Upper lobe of left lung (tissue), 6 donors: ENCODE measurements around the gene JPT2. TPM values are rescaled to one million over a fixed set of nuclear protein-coding genes. Genes with fewer than 3 reads are reported as not detected.

Source experiments
- ATAC-seq, 2 donors: fragments of 200-7000 bp; cut with Tn5 transposase; one replicate each; pipeline ENCODE4 v1.9.1; 2022; ENCODE audit warnings: mild to moderate bottlenecking in 2 of 2, moderate library complexity in 2 of 2; ENCODE audit not compliant: low FRiP score in 2 of 2
- DNase-seq, 2 donors: peaks; one replicate each; pipeline ENCODE4 v3.0.0-alpha.2; 2019 to 2020
- H3K27ac ChIP-seq, 4 donors: fragments of 200-600 bp; sonication (generic); one replicate each; pipeline ENCODE4 v1.5.1; 2016 to 2019
- H3K27me3 ChIP-seq, 4 donors: fragments of 200-600 bp; sonication (generic); one replicate each; pipeline ENCODE4 v1.5.1; 2017 to 2019
- H3K36me3 ChIP-seq, 4 donors: fragments of 200-600 bp; sonication (generic); one replicate each; pipeline ENCODE4 v1.5.1; 2016 to 2019
- H3K4me1 ChIP-seq, 4 donors: fragments of 200-600 bp; sonication (generic); one replicate each; pipeline ENCODE4 v1.5.1; 2018 to 2019
- H3K4me3 ChIP-seq, 4 donors: fragments of 200-600 bp; sonication (generic); one replicate each; pipeline ENCODE4 v1.5.1; 2017 to 2019; ENCODE audit warnings: mild to moderate bottlenecking in 2 of 4, moderate library complexity in 1 of 4
- H3K9me3 ChIP-seq, 4 donors: fragments of 200-600 bp; sonication (generic); one replicate each; pipeline ENCODE4 v1.5.1; 2018 to 2019
- CTCF ChIP-seq, 6 experiments: fragments of 450-650 bp in 4 of 6; fragments of 200-600 bp in 2 of 6; sonication (generic) in 2 of 6; IDR thresholded peaks; one replicate each; pipeline ENCODE4 v1.5.1; 2016 to 2019; ENCODE audit warnings: antibody characterized with exemption in 6 of 6
- EP300 ChIP-seq, 4 donors: sonication (generic); formaldehyde crosslinking; IDR thresholded peaks; one replicate each; pipeline ENCODE4 v1.5.1; 2017; ENCODE audit warnings: antibody characterized with exemption in 4 of 4, control low read depth in 2 of 4
- POLR2A ChIP-seq, 4 donors: fragments of 450-650 bp; IDR thresholded peaks; one replicate each; pipeline ENCODE4 v1.5.1; 2016 to 2017; ENCODE audit warnings: antibody characterized with exemption in 4 of 4, mild to moderate bottlenecking in 2 of 4
- POLR2AphosphoS5 ChIP-seq, 2 donors: sonication (generic); formaldehyde crosslinking; IDR thresholded peaks; one replicate each; pipeline ENCODE4 v1.5.1; 2017; ENCODE audit warnings: antibody characterized with exemption in 2 of 2
- whole genome bisulfite sequencing, 2 donors: methylation state at CpG; one replicate each; pipeline ENCODE4 v1.1.5; 2017 to 2018; 5-methylcytosine and 5-hydroxymethylcytosine counted together
- total RNA-seq, 6 donors: library from RNA; depleted of rRNA in 4 of 6; stranded (reverse); fragments of >200 nt in 4 of 6; gene quantifications; one replicate each; pipeline versions ENCODE4 v1.1.0 to v1.2.1, GENCODE V29; 2016 to 2021
- donor health status: DM: no; HTN: no; CAD: no; lungs with moderate emphysema.
- donor health status: DM: no; HTN: yes; CAD: no; lungs with severe emphysema.

JPT2 gene
- total RNA-seq, 6 donors from 2014 or later, result 15.8 to 60.5 (median 38.3) TPM

GRCh38 chr16:1690810-1691209 is 12.7 kb downstream of the JPT2 start:
- TF ChIP-seq POLR2A (IDR thresholded peaks at IDR 0.05) (no peak), POLR2AphosphoS5 (IDR thresholded peaks at IDR 0.05) (no peak), CTCF (IDR thresholded peaks at IDR 0.05) (no peak), EP300 (IDR thresholded peaks at IDR 0.05) (no peak)
- no peak for ATAC-seq
- no peaks in the 10 kb centered on the region for H3K9me3 ChIP-seq
- peaks cover 5 to 75% (median 41%) of the 10 kb centered on the region in 4 donors for H3K36me3 ChIP-seq
- no peaks in the 10 kb centered on the region for H3K27me3 ChIP-seq
- no peak for DNase-seq
- 91 to 100% methylated on average over 1 of the region's 1 CpG for WGBS, 2 donors
- H3K4me1 ChIP-seq, result peaks cover 0 to 7% (median 2%) of the 10 kb centered on the region in 4 donors
- no peak overlapping the region for H3K27ac ChIP-seq
- H3K4me3 ChIP-seq, result no peak overlapping the region

DNA sequence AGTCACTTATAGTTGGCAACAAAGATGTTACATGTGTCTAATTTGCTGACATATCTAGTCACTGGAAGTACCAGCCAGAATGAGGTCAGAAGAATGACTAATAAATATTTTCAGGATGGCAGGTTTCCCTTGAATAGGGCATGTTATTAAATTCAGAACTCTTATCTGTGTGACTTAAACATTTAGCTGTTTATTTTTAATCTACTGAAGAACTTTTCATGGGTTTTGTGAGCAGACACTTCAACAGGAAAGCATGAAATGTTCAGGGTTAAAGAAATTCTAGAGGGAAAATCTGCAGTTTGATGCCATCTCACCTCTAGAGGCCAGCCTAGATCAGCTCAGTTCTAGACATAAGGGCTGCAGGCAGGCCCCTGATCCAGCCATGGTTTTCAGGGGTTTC is 13.2 kb downstream of the JPT2 start:
- Histone ChIP-seq H3K4me3 (no peak overlapping the region), H3K36me3 (peaks cover 5 to 70% (median 39%) of the 10 kb centered on the region in 4 donors), H3K27me3 (no peaks in the 10 kb centered on the region), H3K9me3 (no peaks in the 10 kb centered on the region), H3K4me1 (peaks cover 0 to 7% (median 2%) of the 10 kb centered on the region in 4 donors), H3K27ac (no peak overlapping the region)
- no peak for TF ChIP-seq EP300 (IDR thresholded peaks at IDR 0.05)
- TF ChIP-seq POLR2A (IDR thresholded peaks at IDR 0.05), result no peak
- TF ChIP-seq CTCF (IDR thresholded peaks at IDR 0.05), result no peak
- TF ChIP-seq POLR2AphosphoS5 (IDR thresholded peaks at IDR 0.05), result no peak
- no peak for ATAC-seq
- DNase-seq, result no peak

- Histone ChIP-seq H3K4me1 (peaks cover 0 to 7% (median 2%) of the 10 kb centered on the region in 4 donors), H3K36me3 (peaks cover 5 to 64% (median 39%) of the 10 kb centered on the region in 4 donors), H3K27me3 (no peaks in the 10 kb centered on the region), H3K9me3 (no peaks in the 10 kb centered on the region), H3K27ac (no peak overlapping the region), H3K4me3 (no peak overlapping the region)
- DNase-seq (no peak), ATAC-seq (no peak)
- 92 to 93% methylated on average over 21 of the region's 21 CpGs for WGBS, 2 donors
- no peak for TF ChIP-seq CTCF (IDR thresholded peaks at IDR 0.05)
- TF ChIP-seq EP300 (IDR thresholded peaks at IDR 0.05), result no peak
- TF ChIP-seq POLR2AphosphoS5 (IDR thresholded peaks at IDR 0.05), result no peak
- TF ChIP-seq POLR2A (IDR thresholded peaks at IDR 0.05), result no peak
These were observed 13.9 kb downstream of the JPT2 start for GRCh38 chr16:1691956-1692355.

DNA sequence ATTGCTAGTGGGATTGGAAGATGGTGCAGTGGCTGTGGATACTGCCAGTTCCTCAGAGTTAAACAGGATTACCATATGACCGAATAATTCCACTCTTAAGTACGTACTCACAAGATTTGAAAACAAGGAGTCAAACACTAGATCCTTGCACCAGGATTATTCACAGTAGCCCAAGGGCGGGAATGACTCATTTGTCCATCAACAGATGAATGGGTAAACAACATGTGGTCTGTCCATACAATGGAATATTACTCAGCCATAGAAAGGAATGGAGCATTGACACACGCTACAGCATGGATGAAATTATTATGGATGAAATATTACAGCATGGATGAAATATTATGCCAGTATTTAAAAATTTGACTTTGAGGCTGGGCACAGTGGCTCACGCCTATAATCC is 18.8 kb downstream of the JPT2 start:
- Histone ChIP-seq H3K9me3 (no peaks in the 10 kb centered on the region), H3K4me1 (no peaks in the 10 kb centered on the region), H3K4me3 (no peak overlapping the region), H3K27me3 (no peaks in the 10 kb centered on the region), H3K36me3 (peaks cover 5 to 70% (median 43%) of the 10 kb centered on the region in 4 donors), H3K27ac (no peak overlapping the region)
- ATAC-seq (no peak), DNase-seq (no peak)
- TF ChIP-seq EP300 (IDR thresholded peaks at IDR 0.05), result no peak
- TF ChIP-seq CTCF (IDR thresholded peaks at IDR 0.05), result no peak
- no peak for TF ChIP-seq POLR2AphosphoS5 (IDR thresholded peaks at IDR 0.05)
- 91 to 95% methylated on average over 5 of the region's 5 CpGs for WGBS, 2 donors

DNA sequence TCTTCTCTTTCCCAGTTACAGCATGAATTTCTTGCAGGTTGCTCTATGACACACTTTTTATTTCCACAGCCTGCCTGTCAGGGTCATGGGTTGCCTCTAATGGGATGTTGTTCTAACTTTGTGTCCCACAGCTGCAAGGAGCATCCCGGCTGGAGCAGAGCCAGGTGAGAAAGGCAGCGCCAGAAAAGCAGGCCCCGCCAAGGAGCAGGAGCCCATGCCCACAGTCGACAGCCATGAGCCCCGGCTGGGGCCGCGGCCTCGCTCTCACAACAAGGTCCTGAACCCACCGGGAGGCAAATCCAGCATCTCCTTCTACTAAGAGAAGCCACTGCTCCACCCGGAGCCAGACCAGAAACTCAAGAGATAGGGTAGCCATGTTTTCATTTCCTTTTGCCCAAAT is 20.6 kb downstream of the JPT2 start:
- Histone ChIP-seq H3K27me3 (no peaks in the 10 kb centered on the region), H3K4me1 (no peaks in the 10 kb centered on the region), H3K27ac (no peak overlapping the region), H3K4me3 (no peak overlapping the region), H3K9me3 (no peaks in the 10 kb centered on the region), H3K36me3 (peaks cover 0 to 56% (median 31%) of the 10 kb centered on the region in 4 donors)
- DNase-seq (peak in 1 of 2 donors; percentile 71), ATAC-seq (no peak)
- TF ChIP-seq EP300 (IDR thresholded peaks at IDR 0.05), result no peak
- TF ChIP-seq POLR2A (IDR thresholded peaks at IDR 0.05), result no peak
- TF ChIP-seq POLR2AphosphoS5 (IDR thresholded peaks at IDR 0.05), result no peak
- TF ChIP-seq CTCF (IDR thresholded peaks at IDR 0.05), result no peak
- 94% methylated on average over 10 of the region's 10 CpGs; no CpG with 5 or more reads in 1 of the 2 donors for WGBS, 2 donors
